IPS-20b (cell line): ENCODE measurements around the gene IP6K1.
"Not testable (repeated sequence)": the region's sequence is repeated elsewhere in the genome, so short reads cannot be mapped to it uniquely, and the experiment has no call there.

ENCODE experiments used
- H3K27ac ChIP-seq: one replicate; pipeline ENCODE4 v1.5.1; 2013; ENCODE audit warnings: low read length
- H3K27me3 ChIP-seq: 2 replicates; pipeline ENCODE4 v1.6.1; 2013; ENCODE audit warnings: mild to moderate bottlenecking, low read length, inconsistent platforms; ENCODE audit not compliant: insufficient read depth
- H3K36me3 ChIP-seq: 2 replicates; pipeline ENCODE4 v1.6.1; 2013; ENCODE audit warnings: low read depth, mild to moderate bottlenecking, inconsistent platforms, low read length, moderate library complexity; ENCODE audit not compliant: insufficient read depth
- H3K4me1 ChIP-seq: 2 replicates; pipeline ENCODE4 v1.6.1; 2013; ENCODE audit warnings: mild to moderate bottlenecking, control low read depth, inconsistent platforms, low read length, moderate library complexity; ENCODE audit not compliant: insufficient read depth
- H3K4me3 ChIP-seq: 2 replicates; pipeline ENCODE4 v1.5.1; 2013; ENCODE audit warnings: mild to moderate bottlenecking, low read length, inconsistent platforms
- H3K9ac ChIP-seq: 2 replicates; pipeline ENCODE4 v1.6.1; 2013; ENCODE audit warnings: low read depth, mild to moderate bottlenecking, inconsistent platforms, low read length, moderate library complexity
- H3K9me3 ChIP-seq: 2 replicates; pipeline ENCODE4 v1.6.1; 2013; ENCODE audit warnings: mild to moderate bottlenecking, low read depth, low read length, inconsistent platforms; ENCODE audit not compliant: insufficient read depth

Gene IP6K1

GRCh38 chr3:49786357-49787181 is at the start of gene IP6K1:
Gene IP6K1, minus strand, starts transcription at chr3:49786542. Its CDS starts 38,502 bp downstream, at chr3:49748040.
- H3K4me3 ChIP-seq = peak within 1 kb of the TSS; percentile 86
- peaks cover 3% of the 10 kb centered on the region for H3K4me1 ChIP-seq
- H3K36me3 ChIP-seq = peaks cover 11% of the 10 kb centered on the region
- H3K27me3 ChIP-seq = no peaks in the 10 kb centered on the region
- peak within 1 kb of the TSS; percentile 84; the same call in 1 of the 2 replicates for H3K9ac ChIP-seq
- H3K27ac ChIP-seq = peak within 1 kb of the TSS; percentile 4
- H3K9me3 ChIP-seq = no peaks in the 10 kb centered on the region

- Histone ChIP-seq H3K27ac (no peak overlapping the region), H3K9me3 (no peaks in the 10 kb centered on the region), H3K9ac (no peak overlapping the region), H3K27me3 (no peaks in the 10 kb centered on the region), H3K36me3 (peaks cover 70% of the 10 kb centered on the region), H3K4me1 (no peaks in the 10 kb centered on the region), H3K4me3 (no peak overlapping the region)
Measured at GRCh38 chr3:49831341-49831740, 45.0 kb upstream of the IP6K1 start.

- Histone ChIP-seq H3K4me3 (no peak overlapping the region), H3K4me1 (no peaks in the 10 kb centered on the region), H3K27ac (no peak overlapping the region), H3K9ac (no peak overlapping the region), H3K27me3 (no peaks in the 10 kb centered on the region), H3K9me3 (no peaks in the 10 kb centered on the region), H3K36me3 (peaks cover 35% of the 10 kb centered on the region)
Measured at GRCh38 chr3:49826016-49826415, 39.7 kb upstream of the IP6K1 start.

DNA sequence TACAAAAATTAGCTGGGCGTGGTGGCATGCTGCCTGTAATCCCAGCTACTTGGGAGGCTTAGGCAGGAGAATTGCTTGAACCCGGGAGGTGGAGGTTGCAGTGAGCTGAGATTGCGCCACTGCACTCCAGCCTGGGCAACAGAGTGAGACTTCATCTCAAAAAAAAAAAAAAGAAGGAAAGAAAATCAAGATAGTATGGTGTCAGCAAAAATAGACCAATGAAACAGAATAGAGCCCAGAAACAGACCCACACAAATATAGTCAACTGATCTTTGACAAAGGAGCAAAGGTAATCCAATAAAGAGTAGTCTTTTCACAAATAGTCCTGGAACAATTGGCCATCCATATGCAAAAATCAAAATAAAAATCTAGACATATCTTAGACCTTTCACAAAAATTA is 36.8 kb upstream of the IP6K1 start:
- not testable (repeated sequence) for H3K27me3 ChIP-seq, H3K36me3 ChIP-seq, H3K27ac ChIP-seq, H3K9me3 ChIP-seq, H3K9ac ChIP-seq, H3K4me1 ChIP-seq, H3K4me3 ChIP-seq

DNA sequence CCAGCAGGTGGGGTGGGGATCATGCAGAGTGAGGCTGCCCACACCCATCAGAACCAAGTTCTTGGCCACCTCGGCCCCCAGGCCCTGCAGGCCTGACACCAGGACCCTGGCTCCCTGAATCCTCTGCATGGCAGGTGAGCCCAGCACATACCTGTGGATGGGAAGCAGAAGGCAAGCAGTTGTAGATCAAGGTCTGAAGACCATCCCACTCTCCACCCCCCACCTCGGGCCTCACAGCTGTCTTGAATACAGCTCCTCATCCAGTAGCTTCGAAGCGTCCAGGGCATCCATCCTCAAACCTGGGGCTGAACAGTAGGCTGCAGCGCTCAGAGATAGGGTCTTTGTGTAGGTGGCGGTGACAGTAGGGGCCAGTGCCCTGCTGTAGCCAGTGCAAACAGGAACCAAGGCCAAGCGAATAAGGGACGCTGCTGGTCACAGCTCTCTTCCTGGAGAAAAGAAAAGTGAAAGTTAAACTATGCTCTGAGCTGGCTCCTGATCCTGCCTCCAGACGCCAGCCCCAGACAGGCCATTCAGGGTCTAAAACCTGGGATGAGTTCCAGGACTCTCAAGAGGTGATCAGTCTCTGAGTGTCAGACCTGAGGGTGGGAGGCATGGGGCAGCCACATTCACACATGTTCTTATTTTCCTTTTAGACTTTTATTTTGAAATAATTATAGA is 27.3 kb upstream of the IP6K1 start, which contains the start of gene UBA7:
UBA7 (minus strand) TSS at position 457 of the 678 bp plus-strand sequence; CDS start at position 291, 166 bp downstream.
- no peaks in the 10 kb centered on the region; the same call in 1 of the 2 replicates for H3K27me3 ChIP-seq
- no peaks in the 10 kb centered on the region for H3K9me3 ChIP-seq
- H3K27ac ChIP-seq = no peak within 1 kb of the TSS
- no peaks in the 10 kb centered on the region for H3K36me3 ChIP-seq
- no peak within 1 kb of the TSS for H3K9ac ChIP-seq
- H3K4me3 ChIP-seq = no peak within 1 kb of the TSS
- no peaks in the 10 kb centered on the region for H3K4me1 ChIP-seq

DNA sequence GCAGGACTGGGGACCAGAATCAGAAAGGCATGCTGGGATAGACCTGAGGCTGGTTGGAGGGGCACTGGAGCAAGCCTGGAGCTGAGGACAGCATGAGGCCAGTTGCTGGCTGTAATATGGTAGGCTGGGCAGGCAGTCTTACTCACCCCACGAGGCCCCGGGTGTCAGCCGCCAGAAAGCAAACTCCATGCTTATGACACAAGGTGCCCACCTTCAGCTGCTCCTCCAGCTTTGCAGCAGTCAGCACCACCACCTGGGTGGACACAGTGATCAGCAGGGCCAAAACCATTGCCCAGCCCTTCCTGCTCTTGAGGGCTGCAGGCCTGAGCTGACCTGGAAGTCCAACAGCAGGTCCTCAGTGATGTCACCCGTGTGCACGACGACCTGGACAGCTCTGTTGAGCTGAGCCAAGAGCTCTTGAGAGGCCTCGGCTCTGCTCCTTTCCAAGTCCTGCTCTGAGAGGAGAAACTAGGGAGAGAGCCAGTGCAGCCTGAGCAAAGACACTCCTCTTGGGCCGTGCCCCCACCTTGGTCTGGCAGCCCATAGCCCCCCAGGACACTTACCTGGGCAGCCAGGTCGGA is 26.7 kb upstream of the IP6K1 start:
- H3K4me1 ChIP-seq = no peaks in the 10 kb centered on the region
- no peaks in the 10 kb centered on the region for H3K36me3 ChIP-seq
- H3K4me3 ChIP-seq = no peak overlapping the region
- H3K9me3 ChIP-seq = no peaks in the 10 kb centered on the region
- H3K27me3 ChIP-seq = no peaks in the 10 kb centered on the region; the same call in 1 of the 2 replicates
- H3K27ac ChIP-seq = no peak overlapping the region
- no peak overlapping the region for H3K9ac ChIP-seq

GRCh38 chr3:49807431-49808114 is 21.2 kb upstream of the IP6K1 start:
- no peak overlapping the region for H3K4me3 ChIP-seq
- peaks cover 25% of the 10 kb centered on the region for H3K27me3 ChIP-seq
- H3K9ac ChIP-seq = no peak overlapping the region
- H3K4me1 ChIP-seq = peaks cover 5% of the 10 kb centered on the region; the same call in 1 of the 2 replicates
- H3K36me3 ChIP-seq = no peaks in the 10 kb centered on the region
- no peaks in the 10 kb centered on the region for H3K9me3 ChIP-seq
- no peak overlapping the region for H3K27ac ChIP-seq

GRCh38 chr3:49806850-49807249 is 20.5 kb upstream of the IP6K1 start:
- Histone ChIP-seq H3K27me3 (peaks cover 31% of the 10 kb centered on the region), H3K36me3 (no peaks in the 10 kb centered on the region), H3K9ac (peak overlapping the region; percentile 61; the same call in 1 of the 2 replicates), H3K4me3 (no peak overlapping the region; the same call in 1 of the 2 replicates), H3K4me1 (peaks cover 5% of the 10 kb centered on the region; the same call in 1 of the 2 replicates), H3K9me3 (no peaks in the 10 kb centered on the region), H3K27ac (no peak overlapping the region)

DNA sequence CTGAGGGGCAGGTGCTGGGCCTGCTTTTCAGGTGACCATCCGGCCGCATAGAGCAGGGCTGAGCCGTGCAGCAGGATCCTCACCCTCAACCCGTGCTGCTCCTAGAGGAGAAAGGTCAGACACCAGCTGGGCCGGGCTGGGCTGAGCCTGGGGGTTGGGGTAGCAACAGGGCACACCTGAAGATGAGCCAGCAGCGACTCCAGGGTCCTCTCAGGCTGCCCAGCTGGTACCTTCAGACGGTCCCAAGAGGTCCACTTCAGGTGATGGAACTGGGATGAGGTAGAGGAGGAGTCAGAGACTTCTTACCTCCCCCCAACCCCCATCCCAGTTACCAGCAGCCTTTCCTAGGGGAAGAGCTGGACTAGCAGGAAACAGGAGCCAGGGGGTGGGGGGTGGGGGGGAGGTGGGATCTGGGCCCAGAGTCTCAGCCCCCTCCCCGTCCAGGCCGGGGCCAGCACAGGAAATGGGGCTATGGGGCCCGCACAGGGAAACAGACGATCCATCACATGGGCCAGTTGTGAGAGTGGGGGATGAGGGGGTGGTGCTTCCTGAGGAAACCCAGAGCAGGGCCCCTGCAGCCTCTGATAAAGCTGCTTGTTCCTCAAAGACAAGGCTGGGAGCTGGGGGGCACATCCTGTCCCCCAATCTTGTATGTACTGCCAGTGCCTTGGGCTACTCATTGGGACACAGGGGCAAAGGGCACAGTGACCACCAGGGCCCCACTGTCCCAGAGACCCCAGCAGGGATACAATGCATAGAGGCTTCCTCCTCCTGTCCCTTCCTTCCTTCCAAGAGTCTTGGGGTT is 19.8 kb upstream of the IP6K1 start:
- H3K36me3 ChIP-seq = no peaks in the 10 kb centered on the region
- peaks cover 5% of the 10 kb centered on the region; the same call in 1 of the 2 replicates for H3K4me1 ChIP-seq
- H3K4me3 ChIP-seq = no peak overlapping the region; the same call in 1 of the 2 replicates
- peaks cover 39% of the 10 kb centered on the region for H3K27me3 ChIP-seq
- peak overlapping the region; percentile 11 for H3K27ac ChIP-seq
- H3K9ac ChIP-seq = peak overlapping the region; percentile 61
- H3K9me3 ChIP-seq = no peaks in the 10 kb centered on the region

- H3K4me1 ChIP-seq = peaks cover 5% of the 10 kb centered on the region; the same call in 1 of the 2 replicates
Measured at GRCh38 chr3:49805367-49805782, 19.0 kb upstream of the IP6K1 start.

More at GRCh38 chr3:49805367-49805782, 19.0 kb upstream of the IP6K1 start:
- H3K27ac ChIP-seq = peak overlapping the region; percentile 11
- H3K4me3 ChIP-seq = no peak overlapping the region
- peaks cover 45% of the 10 kb centered on the region for H3K27me3 ChIP-seq
- H3K9me3 ChIP-seq = no peaks in the 10 kb centered on the region
- H3K9ac ChIP-seq = no peak overlapping the region; the same call in 1 of the 2 replicates
- H3K36me3 ChIP-seq = no peaks in the 10 kb centered on the region
